Measurements from ENCODE around the gene RBX1. TPM values are rescaled to one million over a fixed set of nuclear protein-coding genes. Genes with fewer than 3 reads are reported as not detected.

The RBX1 gene
- polyA plus RNA-seq, 3 donors = 42.7 to 247 (median 224) TPM

GRCh38 chr22:40975366-40975765 lies 24.2 kb downstream of the RBX1 start:
- H3K79me2 ChIP-seq (ENCODE audit: insufficient read depth, low read length) = no peaks in the 10 kb centered on the region
- H3K4me3 Mint-ChIP-seq = no peak overlapping the region
- WGBS (ENCODE audit: insufficient coverage) = no CpG with 5 or more reads among the region's 1 CpG

GRCh38 chr22:40976866-40977700 lies 25.9 kb downstream of the RBX1 start:
- Mint-ChIP-seq H3K36me3 (peaks cover 10 to 15% of the 10 kb centered on the region in 2 donors), H3K9me3 (peaks cover 0 to 2% (median 0%) of the 10 kb centered on the region in 7 donors), H3K4me1 (no peaks in the 10 kb centered on the region), H3K27me3 (ENCODE audit: low read depth in 3 of 3) (peaks cover 0 to 2% (median 0%) of the 10 kb centered on the region in 3 donors), H3K4me3 (no peak overlapping the region), H3K27ac (peak overlapping the region in 2 of 7 donors; percentile 19 to 37)
- no peak overlapping the region for H3K9ac ChIP-seq (ENCODE audit: insufficient read depth, low read length, poor library complexity, severe bottlenecking)
- TF ChIP-seq CTCF (IDR thresholded peaks at IDR 0.05) = no peak
- H3K36me3 ChIP-seq (replicated peaks in 1 of 2; ENCODE audit: control insufficient read depth in 1 of 2, insufficient read depth in 2 of 2, low read length in 2 of 2) = peaks cover 9 to 12% of the 10 kb centered on the region in 2 donors
- H3K9me3 ChIP-seq (replicated peaks in 1 of 2; ENCODE audit: control insufficient read depth in 1 of 2, insufficient read depth in 1 of 2, low read length in 2 of 2) = no peaks in the 10 kb centered on the region
- H4K20me1 ChIP-seq (ENCODE audit: insufficient read depth, low read length) = no peaks in the 10 kb centered on the region
- intact Hi-C loops (cut with micrococcal nuclease) = no loop called here
- no peak overlapping the region for H3K4me2 ChIP-seq (replicated peaks; ENCODE audit: extremely low read depth, low read length, poor library complexity, severe bottlenecking)
- no peaks in the 10 kb centered on the region for H3K27me3 ChIP-seq (ENCODE audit: control insufficient read depth in 2 of 2, insufficient read depth in 2 of 2, low read length in 2 of 2)
- H3K4me3 ChIP-seq (replicated peaks in 1 of 3; ENCODE audit: low read depth in 2 of 3, low read length in 3 of 3) = no peak overlapping the region
- no peaks in the 10 kb centered on the region for H3K4me1 ChIP-seq (ENCODE audit: control insufficient read depth in 1 of 2, insufficient read depth in 2 of 2, low read length in 2 of 2)
- H2AFZ ChIP-seq (ENCODE audit: insufficient read depth, low read depth, low read length, poor library complexity, severe bottlenecking) = no peak overlapping the region
- H3K27ac ChIP-seq (ENCODE audit: low read depth in 1 of 2, low read length in 2 of 2) = no peak overlapping the region
- DNase-seq = no peak
- WGBS (ENCODE audit: insufficient coverage) = 89% methylated on average over 13 of the region's 18 CpGs
- no peaks in the 10 kb centered on the region for H3K79me2 ChIP-seq (ENCODE audit: insufficient read depth, low read length)

More at GRCh38 chr22:40975366-40975765, 24.2 kb downstream of the RBX1 start:
- no peaks in the 10 kb centered on the region for H3K9me3 ChIP-seq (replicated peaks in 1 of 2; ENCODE audit: control insufficient read depth in 1 of 2, insufficient read depth in 1 of 2, low read length in 2 of 2)
- H2AFZ ChIP-seq (ENCODE audit: insufficient read depth, low read depth, low read length, poor library complexity, severe bottlenecking) = no peak overlapping the region
- no peaks in the 10 kb centered on the region for H3K4me1 Mint-ChIP-seq
- no peaks in the 10 kb centered on the region for H3K4me1 ChIP-seq (ENCODE audit: control insufficient read depth in 1 of 2, insufficient read depth in 2 of 2, low read length in 2 of 2)
- no peaks in the 10 kb centered on the region for H4K20me1 ChIP-seq (ENCODE audit: insufficient read depth, low read length)
- H3K27me3 Mint-ChIP-seq (ENCODE audit: low read depth in 3 of 3) = peaks cover 0 to 2% (median 0%) of the 10 kb centered on the region in 3 donors
- no peak overlapping the region for H3K4me2 ChIP-seq (replicated peaks; ENCODE audit: extremely low read depth, low read length, poor library complexity, severe bottlenecking)
- H3K9ac ChIP-seq (ENCODE audit: insufficient read depth, low read length, poor library complexity, severe bottlenecking) = no peak overlapping the region
- no peak overlapping the region for H3K27ac ChIP-seq (ENCODE audit: low read depth in 1 of 2, low read length in 2 of 2)
- H3K27me3 ChIP-seq (ENCODE audit: control insufficient read depth in 2 of 2, insufficient read depth in 2 of 2, low read length in 2 of 2) = no peaks in the 10 kb centered on the region
- intact Hi-C loops (cut with micrococcal nuclease) = no loop called here
- TF ChIP-seq CTCF (IDR thresholded peaks at IDR 0.05) = no peak
- peaks cover 23 to 28% of the 10 kb centered on the region in 2 donors for H3K36me3 ChIP-seq (replicated peaks in 1 of 2; ENCODE audit: control insufficient read depth in 1 of 2, insufficient read depth in 2 of 2, low read length in 2 of 2)
- H3K9me3 Mint-ChIP-seq = peaks cover 0 to 2% (median 0%) of the 10 kb centered on the region in 7 donors
- no peak overlapping the region for H3K27ac Mint-ChIP-seq
- H3K4me3 ChIP-seq (replicated peaks in 1 of 3; ENCODE audit: low read depth in 2 of 3, low read length in 3 of 3) = no peak overlapping the region
- peaks cover 17 to 29% of the 10 kb centered on the region in 2 donors for H3K36me3 Mint-ChIP-seq
- DNase-seq = no peak
